AG08396 (cell line): ENCODE data around the gene NLGN2.

Experiments used
- DNase-seq: peaks from one replicate; pipeline ENCODE4 v3.0.0; 2012; ENCODE audit warnings: low spot score, mixed read lengths

NLGN2 gene

DNA sequence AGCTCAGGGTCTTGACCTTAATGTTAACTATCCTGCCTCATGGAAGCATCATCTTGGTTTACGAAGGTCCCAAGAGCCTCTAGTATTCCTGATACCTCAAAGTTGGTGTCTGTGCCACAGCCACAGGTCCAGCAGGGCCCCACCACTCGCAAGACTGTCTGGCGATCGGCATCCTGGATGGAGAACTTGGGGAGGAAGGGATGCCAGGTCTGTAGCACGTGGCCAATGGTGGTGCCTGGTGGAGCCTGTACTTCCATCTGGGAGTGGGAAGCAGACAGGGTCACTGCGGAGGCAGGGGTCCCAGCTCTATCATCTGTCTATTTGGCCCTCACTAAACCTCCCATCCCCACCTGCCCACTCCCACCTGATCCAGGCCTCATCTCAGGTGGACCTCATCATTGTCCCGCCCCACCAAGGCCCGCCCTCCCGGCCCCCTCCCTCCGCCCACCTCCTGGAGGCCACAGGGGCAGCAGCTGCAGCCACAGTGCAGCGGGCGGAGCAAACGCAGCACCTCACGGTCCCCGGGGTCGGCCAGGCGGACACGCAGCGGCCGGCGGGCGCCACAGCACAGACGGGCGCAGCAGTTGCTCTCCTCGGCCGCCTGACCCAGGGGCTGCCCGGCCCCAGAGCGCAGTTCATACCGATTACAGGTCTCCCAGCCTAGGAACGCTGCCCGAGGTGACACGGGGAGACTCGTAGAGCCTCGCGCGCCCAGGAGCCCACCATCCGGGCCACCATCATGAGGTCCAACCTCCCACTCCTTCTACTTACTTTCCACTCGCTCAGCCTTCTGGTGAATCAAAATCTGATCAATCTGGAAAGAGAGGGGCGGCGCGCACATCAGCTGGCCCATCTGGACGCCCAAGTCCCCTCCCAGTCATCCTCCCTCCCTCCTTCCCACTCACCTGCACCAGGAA, 14.7 kb upstream of the NLGN2 start:
- DNase-seq, result no peak

DNA sequence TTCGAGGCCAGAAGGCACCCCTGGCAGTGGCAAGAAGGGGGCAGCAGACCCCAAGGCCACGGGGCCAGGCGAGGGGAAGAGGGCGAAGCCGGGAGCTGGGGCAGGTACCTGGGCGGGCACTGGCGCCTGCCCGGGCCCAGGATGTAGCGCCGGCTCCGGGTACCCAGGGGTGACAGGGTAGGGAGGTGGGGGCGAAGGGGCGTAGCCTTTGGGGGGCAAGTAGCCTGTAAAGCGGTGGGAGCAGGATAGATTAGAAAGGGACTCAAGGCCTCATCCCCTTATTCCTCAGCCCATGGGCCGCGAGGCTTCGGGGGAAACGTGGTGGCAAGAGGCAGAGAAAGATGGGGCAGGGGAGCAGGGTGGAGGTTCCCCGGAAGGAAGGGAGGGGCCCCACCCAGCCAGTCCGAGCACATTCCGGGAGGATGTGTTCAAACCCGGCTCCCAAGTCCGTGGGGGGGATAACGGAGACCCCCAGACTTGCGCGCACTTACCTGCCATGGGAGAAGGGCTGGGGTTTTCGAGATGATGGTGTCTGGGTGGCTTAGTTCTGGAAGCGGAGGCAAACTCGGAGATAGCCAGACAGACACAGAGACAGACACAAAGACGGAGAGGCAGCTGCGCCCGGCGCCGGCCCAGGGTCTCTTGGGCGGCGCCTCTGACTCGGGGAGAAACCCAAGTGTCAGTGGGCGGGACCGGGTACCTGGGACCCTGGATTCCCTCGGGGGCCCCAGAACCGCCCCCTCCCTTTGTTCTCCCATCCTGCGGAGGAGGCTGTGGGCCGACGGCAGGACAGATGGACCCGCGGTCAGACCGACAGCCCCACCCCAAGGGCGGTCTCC, 13.8 kb upstream of the NLGN2 start:
- peak; percentile 71 for DNase-seq

DNA sequence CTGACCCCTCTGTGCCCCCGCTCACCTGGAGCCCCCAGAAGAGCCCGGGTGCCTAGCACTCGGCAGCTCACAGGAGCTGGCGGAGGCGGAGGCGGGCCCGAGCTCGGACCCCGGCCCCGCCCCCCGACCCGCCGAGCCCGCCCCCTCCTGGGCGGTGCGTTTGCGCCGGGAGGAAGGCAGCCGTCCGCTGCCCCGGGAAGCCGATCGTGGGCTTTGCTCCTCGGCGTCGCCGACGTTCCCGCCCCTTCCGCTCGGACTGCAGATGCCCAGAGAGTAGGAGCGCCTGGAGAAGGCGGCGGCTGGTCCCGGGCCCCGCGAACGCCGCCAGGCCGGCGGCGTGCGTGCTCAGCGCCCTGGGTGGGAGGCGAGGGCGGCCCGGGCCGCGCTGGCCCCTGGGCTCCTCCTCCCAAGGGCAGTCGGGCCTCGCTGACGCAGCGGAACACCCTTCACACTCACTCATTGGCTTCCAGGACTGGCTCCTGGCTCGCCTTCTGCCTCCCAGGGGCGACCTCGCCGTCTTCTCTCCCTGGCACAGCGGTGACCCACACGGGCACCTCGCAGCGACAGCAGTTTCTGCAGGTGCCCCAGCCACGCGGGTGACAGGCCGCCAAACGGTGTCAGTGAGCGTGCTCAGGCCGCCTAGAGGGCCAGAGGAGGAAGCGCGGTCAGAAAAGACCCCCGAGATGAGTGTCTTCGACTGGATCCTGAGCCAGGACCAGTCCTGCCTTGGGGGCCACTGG, 13.0 kb upstream of the NLGN2 start, which contains the start of gene PLSCR3:
TSS of gene PLSCR3 (minus strand) at position 74 of the 740 bp plus-strand sequence. CDS start 415 bp downstream, outside the sequence.
- DNase-seq, result peak; percentile 96

DNA sequence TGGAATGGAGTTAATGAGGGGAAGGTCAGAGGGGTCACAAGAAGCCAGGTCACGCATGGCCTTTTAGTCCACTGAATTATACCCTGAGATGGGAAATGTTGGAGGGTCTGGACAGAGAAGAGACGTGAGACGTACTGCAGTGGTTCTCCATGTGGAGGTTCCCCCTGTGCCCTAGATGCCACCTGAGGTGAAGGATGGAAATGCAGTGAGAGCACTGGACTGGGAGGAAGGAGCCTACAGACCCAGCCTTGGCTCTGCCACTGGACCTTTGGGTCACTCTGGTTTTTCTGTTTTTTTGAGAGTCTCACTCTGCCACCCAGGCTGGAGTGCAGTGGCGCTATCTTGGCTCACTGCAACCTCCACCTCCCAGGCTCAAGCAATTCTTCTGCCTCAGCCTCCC, 11.5 kb upstream of the NLGN2 start:
- DNase-seq, result no peak

DNA sequence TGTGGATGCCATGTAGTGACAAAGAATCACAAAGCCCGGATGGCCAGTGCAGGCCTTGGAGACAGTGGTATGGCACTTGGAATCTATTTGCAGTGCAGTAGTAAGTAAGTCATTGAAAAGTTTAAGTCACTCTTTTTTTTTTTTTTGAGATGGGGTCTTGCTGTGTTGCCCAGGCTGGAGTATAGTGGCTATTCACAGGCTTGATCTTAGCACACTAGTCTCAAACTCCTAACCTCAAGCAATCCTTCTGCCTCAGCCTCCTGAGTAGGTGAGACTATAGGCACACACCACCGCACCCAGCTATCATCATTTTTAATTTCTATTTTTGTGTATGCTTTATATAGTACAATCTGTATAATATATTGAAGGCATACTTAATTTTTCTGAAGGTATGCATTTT, 9.0 kb upstream of the NLGN2 start:
- no peak for DNase-seq

DNA sequence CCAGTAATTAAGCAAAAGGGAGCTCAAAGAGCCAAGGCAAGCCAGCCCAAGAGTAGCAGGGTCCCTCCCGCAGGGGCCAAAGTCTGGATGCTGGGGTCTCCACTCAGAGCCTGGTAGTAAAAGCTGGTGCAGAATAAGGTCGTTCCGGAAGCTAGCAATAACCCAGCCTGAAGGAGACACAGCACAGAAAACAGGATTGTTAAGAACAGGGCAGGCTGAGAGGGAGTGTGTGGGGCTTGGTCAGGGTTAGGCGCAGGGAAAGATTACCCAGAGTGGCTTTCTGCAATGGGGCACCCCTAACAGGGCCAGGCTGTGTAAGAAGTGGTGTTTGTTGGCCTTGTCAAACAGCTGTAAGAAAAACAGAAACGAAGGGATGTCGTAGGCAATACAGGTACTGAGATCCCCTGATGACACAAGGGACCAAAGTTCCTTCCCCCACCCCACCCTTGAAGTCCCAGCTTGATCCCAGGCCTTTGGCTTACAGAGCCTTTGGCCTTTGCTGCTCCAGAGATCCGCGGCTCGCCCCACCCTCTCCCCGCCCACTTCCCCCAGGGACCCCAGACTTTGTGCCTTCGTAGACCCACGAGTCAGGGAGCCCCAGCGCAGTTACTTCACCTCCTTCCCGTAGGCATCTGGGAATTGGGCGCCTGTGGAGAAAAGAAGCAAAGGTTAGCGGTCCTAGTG, 4.5 kb upstream of the NLGN2 start:
- DNase-seq, result no peak

DNA sequence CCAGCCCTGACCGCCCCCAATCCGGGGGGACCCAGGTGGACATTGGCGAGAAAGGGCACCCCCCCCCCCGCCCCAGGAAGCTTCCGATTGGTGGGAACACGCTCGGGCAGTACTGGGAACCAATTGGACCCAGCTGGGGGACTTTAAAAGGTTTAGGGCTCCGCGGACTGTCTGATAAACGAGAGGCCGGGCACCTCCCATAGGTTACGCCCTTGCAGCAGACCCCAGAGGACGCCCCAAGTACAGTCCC, 4.0 kb upstream of the NLGN2 start:
- DNase-seq, result peak; percentile 85

DNA sequence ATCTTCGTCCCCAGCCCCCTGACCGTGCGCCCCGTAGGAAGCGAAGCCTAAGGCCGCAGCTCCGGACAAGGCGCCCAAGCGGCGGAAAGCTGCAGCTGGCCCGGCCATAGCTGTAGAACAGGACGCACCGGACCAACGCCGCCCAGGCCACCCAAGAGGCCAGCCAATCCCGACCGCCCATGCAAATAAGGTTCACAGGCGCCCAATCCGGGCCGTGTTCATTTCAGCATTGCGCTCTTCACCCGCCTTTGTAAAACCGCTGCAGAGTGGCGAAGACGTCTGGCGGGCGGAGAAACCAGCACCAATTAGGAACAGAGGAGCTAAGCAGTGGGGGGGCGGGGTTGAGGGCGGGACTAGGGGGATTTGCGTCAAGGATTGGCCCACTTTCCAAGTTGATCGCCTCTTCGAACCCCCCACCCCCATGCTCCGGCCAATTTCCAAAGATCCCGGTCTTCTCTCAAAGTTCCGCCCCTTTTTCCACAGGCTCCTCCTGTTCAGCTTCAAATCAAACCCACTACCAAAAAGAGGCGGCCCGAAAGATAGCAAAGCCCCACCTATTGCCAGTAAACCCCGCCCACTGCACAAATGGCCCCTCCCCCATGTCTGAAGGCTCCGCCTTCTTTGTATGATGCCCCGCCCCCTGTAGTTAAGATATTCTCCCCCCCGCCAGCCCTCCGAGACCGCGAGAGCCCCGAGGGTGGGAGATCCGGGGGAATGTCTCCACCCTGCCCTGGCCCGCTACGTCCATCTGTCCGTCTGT, 3.5 kb upstream of the NLGN2 start, which contains the start of gene TMEM256:
TSS of gene TMEM256 (minus strand) at position 121 of the 760 bp plus-strand sequence. CDS start at position 108, 13 bp downstream.
- DNase-seq, result peak; percentile 97

DNA sequence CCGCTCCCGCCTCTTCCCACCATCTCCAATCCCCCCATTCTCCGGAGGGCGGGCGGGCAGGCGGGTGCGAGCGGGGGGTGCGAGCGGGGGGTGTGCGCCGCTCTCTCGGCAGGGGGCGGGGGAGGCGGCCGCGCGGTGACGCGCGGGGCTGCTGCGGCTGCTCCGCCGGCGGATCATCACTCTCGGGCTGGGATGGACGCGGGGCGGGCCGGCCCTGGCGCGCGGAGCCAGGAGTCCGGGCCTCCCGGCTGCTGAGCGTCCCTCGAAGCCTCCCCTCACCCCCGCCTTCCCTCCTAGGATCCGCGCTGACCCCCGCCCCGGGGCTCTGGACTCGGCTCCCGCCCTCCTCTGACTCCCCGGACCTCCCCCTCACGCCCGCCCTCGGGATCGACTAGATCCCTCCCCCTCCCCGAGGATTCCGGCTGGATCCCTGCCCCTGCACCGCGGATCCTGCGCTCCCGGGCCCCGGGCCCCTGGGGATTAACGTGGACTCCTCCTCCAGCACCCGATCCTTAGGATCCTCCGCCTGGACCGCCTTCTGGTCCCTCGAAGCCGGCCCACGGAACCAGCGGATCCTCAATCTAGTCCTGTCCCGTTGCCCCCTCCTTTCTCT, 2.8 kb upstream of the NLGN2 start:
- DNase-seq, result peak; percentile 89

DNA sequence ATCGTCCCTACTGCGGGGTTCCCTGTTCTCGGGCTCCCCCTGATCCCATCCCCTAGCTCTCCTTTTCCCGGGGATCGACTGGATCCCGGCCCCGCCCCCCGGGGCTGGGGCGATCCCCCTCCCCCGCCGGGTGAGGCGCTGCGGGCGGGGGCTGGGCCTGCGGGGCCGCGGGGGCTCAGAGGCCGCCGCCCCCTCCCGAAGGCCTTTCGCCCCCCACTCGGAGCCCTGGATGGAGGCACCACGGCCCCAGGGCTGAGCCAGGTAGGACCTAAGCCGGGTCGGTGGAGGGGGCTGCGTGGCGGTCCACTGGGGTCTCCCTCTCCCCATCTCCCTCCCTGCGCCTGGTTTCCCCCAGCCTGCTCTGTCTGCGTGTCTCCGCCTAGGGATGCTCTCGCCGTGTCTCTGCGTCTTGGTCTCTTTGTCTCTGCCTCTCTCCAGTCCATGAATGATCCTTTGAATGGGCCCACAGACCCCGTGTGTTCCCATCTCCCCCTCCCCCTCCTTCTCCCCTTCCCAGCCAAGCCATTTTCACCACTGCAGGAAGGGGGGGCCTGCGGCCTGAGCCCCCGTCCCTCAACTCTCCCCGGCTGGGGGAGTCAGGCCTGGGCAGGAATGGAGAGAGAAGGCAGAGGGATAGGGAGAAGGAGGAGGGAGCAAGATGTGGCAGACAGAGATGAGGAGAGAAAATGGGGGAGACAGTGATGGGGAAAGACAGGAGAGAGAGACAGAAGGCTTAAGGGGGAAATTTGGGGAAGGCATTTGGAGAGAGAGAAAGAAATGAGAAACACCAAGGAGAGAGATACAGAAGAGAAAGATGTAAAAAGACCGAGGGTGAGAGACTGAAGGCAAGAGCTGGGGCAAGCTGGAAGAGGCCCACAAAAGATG, 2.1 kb upstream of the NLGN2 start:
- DNase-seq, result peak; percentile 50

DNA sequence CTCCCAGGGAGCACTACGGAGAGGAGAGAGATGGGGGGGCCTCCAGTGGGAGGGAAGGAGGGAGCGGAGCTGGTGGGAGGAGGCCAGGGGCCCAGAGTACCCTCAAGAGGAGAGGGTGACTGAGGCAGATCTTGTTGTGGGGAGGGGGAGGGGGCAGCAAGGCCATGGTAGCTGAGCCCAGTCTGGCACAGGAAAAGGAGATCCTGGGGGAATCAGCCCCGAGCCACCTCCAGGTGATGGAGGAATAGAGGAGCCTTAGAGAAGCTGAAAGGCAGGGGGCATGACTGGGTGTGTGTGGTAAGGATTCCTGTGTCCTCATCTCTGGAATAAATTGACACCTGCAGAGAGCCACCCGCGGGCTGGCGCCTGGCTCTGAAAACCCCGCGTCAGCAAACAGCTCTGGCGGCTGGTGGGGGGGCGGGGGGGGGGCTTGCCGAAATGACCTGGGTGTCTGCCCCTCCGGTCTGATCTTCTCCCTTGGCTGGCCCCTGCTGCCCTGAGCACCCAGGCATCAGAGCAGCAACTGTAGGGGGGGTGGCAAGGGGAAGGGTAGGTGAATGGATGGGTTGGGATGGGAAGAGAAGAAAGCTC, 1.3 kb upstream of the NLGN2 start:
- no peak for DNase-seq

DNA sequence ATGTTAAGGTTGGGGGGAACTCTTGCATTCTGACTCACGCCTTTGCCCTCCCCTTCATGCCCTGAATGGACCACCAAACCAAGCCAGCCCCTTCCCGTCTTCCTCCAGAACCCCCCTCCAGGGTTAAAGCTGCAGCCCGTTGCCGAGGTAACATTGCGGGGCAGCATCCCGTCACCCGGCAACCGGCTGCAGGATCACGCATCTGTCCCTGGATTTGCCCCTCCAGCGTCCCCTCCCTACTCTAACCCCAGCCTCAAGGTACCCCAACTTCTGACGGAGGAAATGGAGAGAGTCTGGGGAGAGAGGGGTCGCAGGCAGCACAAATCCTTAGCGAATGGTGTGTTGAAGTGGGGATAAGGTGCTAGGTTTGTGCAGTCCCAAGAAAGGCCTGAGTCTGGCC, 563 bp upstream of the NLGN2 start:
- no peak for DNase-seq

DNA sequence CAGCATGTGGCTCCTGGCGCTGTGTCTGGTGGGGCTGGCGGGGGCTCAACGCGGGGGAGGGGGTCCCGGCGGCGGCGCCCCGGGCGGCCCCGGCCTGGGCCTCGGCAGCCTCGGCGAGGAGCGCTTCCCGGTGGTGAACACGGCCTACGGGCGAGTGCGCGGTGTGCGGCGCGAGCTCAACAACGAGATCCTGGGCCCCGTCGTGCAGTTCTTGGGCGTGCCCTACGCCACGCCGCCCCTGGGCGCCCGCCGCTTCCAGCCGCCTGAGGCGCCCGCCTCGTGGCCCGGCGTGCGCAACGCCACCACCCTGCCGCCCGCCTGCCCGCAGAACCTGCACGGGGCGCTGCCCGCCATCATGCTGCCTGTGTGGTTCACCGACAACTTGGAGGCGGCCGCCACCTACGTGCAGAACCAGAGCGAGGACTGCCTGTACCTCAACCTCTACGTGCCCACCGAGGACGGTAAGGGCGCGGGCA, 645 bp downstream of the NLGN2 start:
- DNase-seq, result no peak

DNA sequence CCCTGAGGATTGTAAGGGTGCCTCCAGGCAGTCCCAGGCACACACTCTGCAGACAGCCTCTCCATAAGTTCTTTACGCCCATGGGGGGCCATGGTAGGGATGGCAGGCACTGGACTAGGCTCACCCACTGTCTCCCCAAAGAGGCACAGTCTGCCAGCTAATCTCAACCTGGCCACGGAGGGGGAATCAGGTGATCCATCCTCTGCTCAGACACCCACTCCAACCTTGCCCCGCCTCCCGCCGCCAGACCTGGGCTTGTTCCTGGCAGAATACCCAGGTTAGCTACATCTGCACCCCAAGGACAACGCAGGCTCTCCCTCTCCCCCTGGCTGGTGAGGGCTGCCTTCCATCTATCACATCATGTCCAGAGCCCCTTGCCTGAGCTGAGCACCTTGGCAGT, 1.2 kb downstream of the NLGN2 start:
- DNase-seq, result no peak

DNA sequence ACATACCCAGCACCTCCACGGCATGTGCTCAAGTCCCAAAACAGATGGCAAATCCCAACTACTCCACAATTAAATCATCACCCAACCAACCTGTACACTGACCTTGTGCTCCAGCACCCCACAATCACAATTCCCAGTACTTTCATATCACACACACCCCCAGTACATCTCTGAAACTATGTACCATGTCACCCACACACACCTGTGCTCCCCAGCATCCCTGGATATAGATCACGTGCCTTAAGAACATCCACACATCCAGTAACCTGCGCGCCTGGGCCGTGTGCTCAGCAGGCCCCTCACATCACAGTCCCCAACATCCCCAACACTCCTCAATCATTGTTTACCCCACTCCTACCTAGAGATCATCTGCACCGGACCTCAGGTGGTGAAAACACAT, 2.1 kb downstream of the NLGN2 start:
- DNase-seq, result no peak

DNA sequence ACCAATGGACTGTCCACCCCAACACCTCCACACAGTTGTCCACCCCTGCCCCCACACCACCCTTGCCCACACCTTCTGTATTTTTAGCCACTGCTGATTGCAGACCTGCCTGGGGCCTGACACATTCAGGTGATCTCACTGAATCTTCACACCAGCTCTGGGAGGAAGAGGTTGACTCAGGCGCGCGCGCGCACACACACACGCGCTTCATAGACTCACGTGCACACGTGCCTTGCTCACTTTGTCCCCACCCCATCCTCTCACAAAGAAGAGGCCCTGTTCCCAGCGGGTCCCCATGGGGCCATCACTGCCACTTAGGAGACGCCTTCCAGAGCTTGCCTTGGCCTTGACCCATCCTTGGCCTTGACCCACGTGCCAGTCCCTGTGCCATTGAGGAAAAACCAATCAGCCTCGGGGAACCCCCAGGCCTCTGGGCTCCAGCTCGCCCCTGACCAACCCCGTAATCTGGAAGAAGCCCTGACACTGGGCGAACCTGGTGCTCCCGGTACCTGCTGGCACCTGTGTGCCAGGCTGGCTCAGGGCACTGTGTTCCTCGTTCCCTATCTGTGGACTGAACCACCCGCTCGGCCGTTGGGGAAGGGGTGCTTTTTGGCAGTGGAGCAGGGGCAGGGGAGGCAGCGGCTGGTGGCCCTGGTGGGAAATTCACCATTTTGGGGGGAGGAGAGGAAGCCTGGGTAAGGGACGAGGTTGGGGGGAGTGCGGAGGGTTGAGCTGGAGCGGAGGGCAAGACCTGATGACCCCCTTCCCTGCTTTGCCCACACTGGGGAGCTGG, 3.2 kb downstream of the NLGN2 start:
- DNase-seq, result no peak

DNA sequence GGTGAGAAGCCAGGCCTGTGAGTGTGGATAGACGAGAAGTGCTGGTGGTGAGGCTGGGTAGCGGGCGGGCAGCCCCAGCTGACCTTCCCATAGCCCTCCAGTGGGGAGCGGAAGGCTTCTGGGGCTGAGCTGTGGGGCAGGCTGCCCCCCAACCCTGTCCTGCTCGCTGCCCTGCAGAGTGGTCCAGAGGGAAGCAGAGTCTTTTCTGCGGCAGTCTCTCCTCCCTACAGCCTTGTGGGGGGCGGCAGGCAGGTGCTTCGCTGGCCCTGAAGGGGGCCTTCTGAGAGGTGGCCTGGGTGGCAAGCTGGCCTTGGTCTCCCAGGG, 3.7 kb downstream of the NLGN2 start:
- DNase-seq, result no peak

DNA sequence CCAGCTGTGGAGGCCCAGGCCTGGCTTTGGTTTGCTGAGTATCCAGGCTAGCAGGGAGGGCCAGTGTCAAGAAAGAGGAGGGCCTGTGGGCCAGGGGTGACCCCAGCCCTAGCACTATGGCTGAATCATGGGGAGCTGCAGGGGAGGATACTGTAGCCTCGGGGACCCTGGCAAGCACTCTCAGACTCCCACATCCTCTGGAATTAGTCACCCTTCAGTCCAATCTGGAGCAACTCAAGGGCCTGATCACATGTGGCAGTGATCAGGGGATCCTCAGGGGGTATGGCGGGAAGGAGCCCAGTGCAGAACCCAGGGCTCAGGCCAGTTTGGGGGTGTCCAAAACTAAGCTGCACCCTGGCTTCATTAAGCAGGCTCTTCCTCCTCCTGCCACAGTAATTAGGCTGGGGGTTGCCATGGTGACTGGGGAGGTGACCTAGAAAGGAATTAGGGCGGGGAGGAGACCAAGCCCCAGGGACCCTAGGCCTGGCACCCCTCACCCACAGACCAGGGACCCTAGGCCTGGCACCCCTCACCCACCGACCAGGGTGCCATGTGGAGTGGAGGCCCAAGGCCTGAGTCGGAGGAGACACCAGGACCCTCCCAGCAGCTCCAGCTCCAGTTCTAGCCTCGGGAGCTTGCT, 5.8 kb downstream of the NLGN2 start:
- DNase-seq, result peak; percentile 64
